Endometrial microvascular endothelial cells (primary cell): ENCODE measurements around the gene LHX6. TPM values are rescaled to one million over a fixed set of nuclear protein-coding genes. Genes with fewer than 3 reads are reported as not detected.

ENCODE experiments used
- in situ Hi-C: cut with HindIII; loops from 2 replicates; pipeline ENCODE4 v1.10.0; 2017; ENCODE audit warnings: low sequenced_read_pairs, low pct_unique_long_range_greater_than_20kb; ENCODE audit errors: inconsistent ontology term
- total RNA-seq: library from RNA; depleted of rRNA; stranded (reverse); fragments of >200 nt; gene quantifications from one replicate; pipeline ENCODE4 v1.2.3, GENCODE V29; 2015; ENCODE audit errors: inconsistent ontology term

LHX6 gene
- total RNA-seq, 1 donor from 2014 or later, result 24.2 TPM

- in situ Hi-C loops, result no loop called here
Measured at GRCh38 chr9:122200960-122201595, 27.7 kb downstream of the LHX6 start.

- in situ Hi-C loops, result no loop called here
Measured at GRCh38 chr9:122197882-122198281, 30.9 kb downstream of the LHX6 start.

GRCh38 chr9:122197426-122197825 lies 31.3 kb downstream of the LHX6 start:
- in situ Hi-C loops, result no loop called here

- in situ Hi-C loops, result no loop called here
Measured at GRCh38 chr9:122195875-122196274, 32.9 kb downstream of the LHX6 start.

- in situ Hi-C loops, result no loop called here
Measured at GRCh38 chr9:122193651-122194050, 35.1 kb downstream of the LHX6 start.

GRCh38 chr9:122192914-122193525 lies 35.7 kb downstream of the LHX6 start:
- in situ Hi-C loops, result no loop called here

- in situ Hi-C loops, result no loop called here
Measured at GRCh38 chr9:122192261-122192875, 36.4 kb downstream of the LHX6 start.

- in situ Hi-C loops, result no loop called here
Measured at GRCh38 chr9:122191584-122191983, 37.2 kb downstream of the LHX6 start.

GRCh38 chr9:122190597-122191381 lies 38.0 kb downstream of the LHX6 start:
- in situ Hi-C loops, result no loop called here

GRCh38 chr9:122188369-122188768 lies 40.4 kb downstream of the LHX6 start:
- in situ Hi-C loops, result no loop called here

- in situ Hi-C loops, result no loop called here
Measured at GRCh38 chr9:122186777-122187470, 41.8 kb downstream of the LHX6 start.

- in situ Hi-C loops, result no loop called here
Measured at GRCh38 chr9:122186301-122186700, 42.5 kb downstream of the LHX6 start.

GRCh38 chr9:122184551-122184950 lies 44.2 kb downstream of the LHX6 start:
- in situ Hi-C loops, result no loop called here

GRCh38 chr9:122183501-122183900 lies 45.3 kb downstream of the LHX6 start:
- in situ Hi-C loops, result no loop called here

GRCh38 chr9:122180633-122181032 lies 48.1 kb downstream of the LHX6 start:
- in situ Hi-C loops, result no loop called here

- in situ Hi-C loops, result no loop called here
Measured at GRCh38 chr9:122179690-122180074, 49.1 kb downstream of the LHX6 start.

- in situ Hi-C loops, result no loop called here
Measured at GRCh38 chr9:122179054-122179689, 49.6 kb downstream of the LHX6 start.

- in situ Hi-C loops, result no loop called here
Measured at GRCh38 chr9:122176916-122177315, 51.8 kb downstream of the LHX6 start.

- in situ Hi-C loops, result no loop called here
Measured at GRCh38 chr9:122173670-122174069, 55.1 kb downstream of the LHX6 start.
